ENCODE data around the gene RTN3.

The RTN3 gene

DNA sequence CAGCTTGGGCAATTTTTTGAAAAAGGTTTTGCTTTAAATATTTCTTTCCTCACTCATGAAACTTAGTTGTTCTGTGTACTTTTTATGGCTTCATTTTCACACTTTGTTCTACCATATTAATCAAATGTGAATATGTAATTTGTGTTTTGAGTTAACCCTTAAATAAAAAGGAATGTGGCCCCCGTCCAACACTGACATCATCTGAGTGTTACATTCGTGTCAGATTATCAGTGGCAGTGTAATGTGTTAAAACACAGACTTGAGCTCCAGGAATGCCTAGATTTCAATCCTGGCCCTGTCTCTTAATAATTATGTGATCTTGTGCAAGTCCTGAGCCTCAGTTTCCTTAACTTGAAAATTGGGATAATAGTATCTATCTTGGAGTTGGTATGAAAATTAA is 5.6 kb downstream of the RTN3 start:
- Histone ChIP-seq H3K4me2 (ENCODE audit: low read depth, low read length, poor library complexity, severe bottlenecking) (no peak overlapping the region), H2AFZ (ENCODE audit: low read depth, low read length, severe bottlenecking) (no peak overlapping the region), H3F3A (ENCODE audit: insufficient read depth) (0 out of 2 replicates have a peak, but pooled peaks cover 3% of the 10 kb centered on the region), H4K20me1 (ENCODE audit: low read depth, low read length) (peaks cover 4% of the 10 kb centered on the region; the same call in 1 of the 2 replicates), H3K9ac (ENCODE audit: low read length) (no peak overlapping the region), H3K4me3 (ENCODE audit: insufficient read depth, low read length, poor library complexity, severe bottlenecking) (no peak overlapping the region), H3K27ac (ENCODE audit: low read depth, low read length) (no peak overlapping the region), H3K9me3 (ENCODE audit: insufficient read depth, low read length) (no peaks in the 10 kb centered on the region), H3K27me3 (ENCODE audit: low read length) (no peaks in the 10 kb centered on the region), H3K79me2 (ENCODE audit: insufficient read depth, low read length) (peaks cover 97% of the 10 kb centered on the region), H3K9me2 (replicated peaks; ENCODE audit: insufficient read depth, low read length) (no peaks in the 10 kb centered on the region), H3K36me3 (ENCODE audit: low read length) (no peaks in the 10 kb centered on the region)
- TF ChIP-seq EZH2phosphoT487 (conservative IDR thresholded peaks at IDR 0.05; ENCODE audit: low read length), result no peak
- TF ChIP-seq, protein P1, sequence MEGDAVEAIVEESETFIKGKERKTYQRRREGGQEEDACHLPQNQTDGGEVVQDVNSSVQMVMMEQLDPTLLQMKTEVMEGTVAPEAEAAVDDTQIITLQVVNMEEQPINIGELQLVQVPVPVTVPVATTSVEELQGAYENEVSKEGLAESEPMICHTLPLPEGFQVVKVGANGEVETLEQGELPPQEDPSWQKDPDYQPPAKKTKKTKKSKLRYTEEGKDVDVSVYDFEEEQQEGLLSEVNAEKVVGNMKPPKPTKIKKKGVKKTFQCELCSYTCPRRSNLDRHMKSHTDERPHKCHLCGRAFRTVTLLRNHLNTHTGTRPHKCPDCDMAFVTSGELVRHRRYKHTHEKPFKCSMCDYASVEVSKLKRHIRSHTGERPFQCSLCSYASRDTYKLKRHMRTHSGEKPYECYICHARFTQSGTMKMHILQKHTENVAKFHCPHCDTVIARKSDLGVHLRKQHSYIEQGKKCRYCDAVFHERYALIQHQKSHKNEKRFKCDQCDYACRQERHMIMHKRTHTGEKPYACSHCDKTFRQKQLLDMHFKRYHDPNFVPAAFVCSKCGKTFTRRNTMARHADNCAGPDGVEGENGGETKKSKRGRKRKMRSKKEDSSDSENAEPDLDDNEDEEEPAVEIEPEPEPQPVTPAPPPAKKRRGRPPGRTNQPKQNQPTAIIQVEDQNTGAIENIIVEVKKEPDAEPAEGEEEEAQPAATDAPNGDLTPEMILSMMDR (IDR thresholded peaks at IDR 0.05; ENCODE audit: insufficient read depth, low read length, poor library complexity, severe bottlenecking), result no peak

DNA sequence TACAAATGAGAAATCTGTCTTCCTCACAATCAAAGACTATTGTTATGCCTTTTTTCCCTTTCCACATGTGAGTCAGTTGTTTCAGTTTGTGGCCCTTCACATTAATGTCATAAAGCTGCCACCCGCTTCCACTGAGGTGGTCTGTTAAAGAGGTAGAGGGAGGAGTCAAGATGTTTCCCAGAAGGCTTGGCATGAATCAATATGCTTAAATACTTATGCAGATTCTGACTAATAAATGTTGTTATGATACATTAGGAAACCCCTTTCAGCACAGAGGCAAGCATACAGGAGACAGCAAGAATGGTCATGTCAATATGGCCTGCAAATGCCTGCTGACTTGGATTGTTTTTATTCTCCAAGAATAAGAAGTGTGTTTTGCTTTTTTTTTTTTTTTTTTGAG is 6.5 kb downstream of the RTN3 start:
- Histone ChIP-seq H3K9me3 (ENCODE audit: insufficient read depth, low read length) (no peaks in the 10 kb centered on the region), H3K27me3 (ENCODE audit: low read length) (no peaks in the 10 kb centered on the region), H3K27ac (ENCODE audit: low read depth, low read length) (no peak overlapping the region), H3K9ac (ENCODE audit: low read length) (no peak overlapping the region), H3K4me3 (ENCODE audit: insufficient read depth, low read length, poor library complexity, severe bottlenecking) (no peak overlapping the region), H2AFZ (ENCODE audit: low read depth, low read length, severe bottlenecking) (no peak overlapping the region), H3K79me2 (ENCODE audit: insufficient read depth, low read length) (peaks cover 97% of the 10 kb centered on the region), H3K9me2 (replicated peaks; ENCODE audit: insufficient read depth, low read length) (no peaks in the 10 kb centered on the region), H4K20me1 (ENCODE audit: low read depth, low read length) (0 out of 2 replicates have a peak, but pooled peaks cover 4% of the 10 kb centered on the region), H3K36me3 (ENCODE audit: low read length) (no peaks in the 10 kb centered on the region), H3F3A (ENCODE audit: insufficient read depth) (0 out of 2 replicates have a peak, but pooled peaks cover 3% of the 10 kb centered on the region), H3K4me2 (ENCODE audit: low read depth, low read length, poor library complexity, severe bottlenecking) (no peak overlapping the region)
- TF ChIP-seq, protein P1 (IDR thresholded peaks at IDR 0.05; ENCODE audit: insufficient read depth, low read length, poor library complexity, severe bottlenecking), result no peak
- no peak for TF ChIP-seq EZH2phosphoT487 (conservative IDR thresholded peaks at IDR 0.05; ENCODE audit: low read length)

DNA sequence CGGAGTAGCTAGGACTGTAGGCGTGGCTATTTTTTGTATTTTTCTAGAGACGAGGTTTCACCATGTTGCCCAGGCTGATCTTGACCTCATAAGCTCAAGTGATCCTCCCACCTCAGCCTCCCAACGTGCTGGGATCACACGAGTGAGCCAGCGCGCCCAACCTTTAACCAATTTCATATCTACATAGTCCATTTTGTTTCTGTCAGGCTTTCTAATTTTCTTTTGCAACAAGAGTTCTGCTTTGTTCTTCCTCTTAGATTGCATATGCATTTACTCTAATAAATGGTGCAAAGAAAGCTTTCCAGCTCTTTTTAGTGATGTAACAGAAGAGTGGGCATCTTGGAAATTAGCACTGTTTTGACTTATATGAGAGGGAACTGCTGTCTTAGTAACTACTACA is 13.3 kb downstream of the RTN3 start:
- Histone ChIP-seq H3K9me2 (replicated peaks; ENCODE audit: insufficient read depth, low read length) (no peaks in the 10 kb centered on the region), H3K36me3 (ENCODE audit: low read length) (no peaks in the 10 kb centered on the region), H4K20me1 (ENCODE audit: low read depth, low read length) (peaks cover 6% of the 10 kb centered on the region; the same call in 1 of the 2 replicates), H3F3A (ENCODE audit: insufficient read depth) (0 out of 2 replicates have a peak, but pooled peaks cover 3% of the 10 kb centered on the region), H3K27ac (ENCODE audit: low read depth, low read length) (no peak overlapping the region), H3K9me3 (ENCODE audit: insufficient read depth, low read length) (no peaks in the 10 kb centered on the region), H3K4me2 (ENCODE audit: low read depth, low read length, poor library complexity, severe bottlenecking) (no peak overlapping the region), H3K9ac (ENCODE audit: low read length) (no peak overlapping the region), H3K79me2 (ENCODE audit: insufficient read depth, low read length) (peaks cover 87% of the 10 kb centered on the region), H3K27me3 (ENCODE audit: low read length) (no peaks in the 10 kb centered on the region), H2AFZ (ENCODE audit: low read depth, low read length, severe bottlenecking) (no peak overlapping the region), H3K4me3 (ENCODE audit: insufficient read depth, low read length, poor library complexity, severe bottlenecking) (no peak overlapping the region)
- TF ChIP-seq, protein P1 (IDR thresholded peaks at IDR 0.05; ENCODE audit: insufficient read depth, low read length, poor library complexity, severe bottlenecking), result no peak
- no peak for TF ChIP-seq EZH2phosphoT487 (conservative IDR thresholded peaks at IDR 0.05; ENCODE audit: low read length)

Data from SU-DHL-6 (cell line).